ENCODE data around the gene LYZL4. TPM values are rescaled to one million over a fixed set of nuclear protein-coding genes. Genes with fewer than 3 reads are reported as not detected.

LYZL4 gene
- total and polyA plus RNA-seq, 2 of the 4 experiments (the other 2 are of a cell fraction) = not detected

GRCh38 chr3:42451116-42451515 is 40.7 kb upstream of the LYZL4 start:
- ChIA-PET POLR2A (ENCODE audit: unreplicated experiment) (no interaction called here), CTCF (no interaction called here)
- H3K9ac ChIP-seq (ENCODE audit: low read depth, low read length) = no peak overlapping the region
- no peaks in the 10 kb centered on the region for H4K20me1 ChIP-seq (ENCODE audit: insufficient read depth, low read length)
- no peak overlapping the region for H3K4ac ChIP-seq (ENCODE audit: low read depth, low read length)
- no peak overlapping the region for H2BK20ac ChIP-seq (ENCODE audit: low read depth, low read length)
- ATAC-seq (ENCODE audit: low read depth) (no peak), DNase-seq (no peak)
- no peaks in the 10 kb centered on the region for H3K9me1 ChIP-seq (ENCODE audit: insufficient read depth, low read length)
- no peak overlapping the region for H4K8ac ChIP-seq (ENCODE audit: low read depth in 2 of 2, low read length in 2 of 2)
- no peaks in the 10 kb centered on the region for H3K79me1 ChIP-seq (ENCODE audit: low read depth in 1 of 2, low read length in 2 of 2)
- H3K23ac ChIP-seq (ENCODE audit: low read depth, low read length) = no peak overlapping the region
- no peak overlapping the region for H2BK15ac ChIP-seq (ENCODE audit: low read depth, low read length)
- H2BK120ac ChIP-seq (ENCODE audit: low read depth, low read length) = no peak overlapping the region
- H3K27ac ChIP-seq (ENCODE audit: insufficient read depth, low read length) = no peak overlapping the region
- no peaks in the 10 kb centered on the region for H3K4me1 ChIP-seq (ENCODE audit: control insufficient read depth, insufficient read depth, low read length)
- H3K4me2 ChIP-seq (ENCODE audit: low read depth, low read length) = no peak overlapping the region
- no peak for TF ChIP-seq ELK1 (IDR thresholded peaks at IDR 0.05; ENCODE audit: borderline replicate concordance, low read depth, low read length)
- no peak for TF ChIP-seq CEBPB (IDR thresholded peaks at IDR 0.05; ENCODE audit: low read depth, low read length)
- no peak for TF ChIP-seq CTCF (conservative IDR thresholded peaks at IDR 0.05; ENCODE audit: low read depth, low read length)
- no peak for TF ChIP-seq SMC3 (IDR thresholded peaks at IDR 0.05; ENCODE audit: low read depth, low read length)
- TF ChIP-seq BHLHE40 (IDR thresholded peaks at IDR 0.05; ENCODE audit: low read depth, low read length) = no peak
- TF ChIP-seq MXI1 (IDR thresholded peaks at IDR 0.05; ENCODE audit: borderline replicate concordance, low read depth, low read length) = no peak
- no peak for TF ChIP-seq FOS (IDR thresholded peaks at IDR 0.05; ENCODE audit: low read depth, low read length)
- TF ChIP-seq RCOR1 (IDR thresholded peaks at IDR 0.05; ENCODE audit: insufficient replicate concordance, low read length) = no peak
- TF ChIP-seq MAZ (IDR thresholded peaks at IDR 0.05; ENCODE audit: borderline replicate concordance, low read depth, low read length) = no peak
- no peak for TF ChIP-seq USF2 (IDR thresholded peaks at IDR 0.05; ENCODE audit: low read depth, low read length)
- no peak for TF ChIP-seq CHD1 (IDR thresholded peaks at IDR 0.05; ENCODE audit: low read depth, low read length)
- 38% methylated on average over 1 of the region's 2 CpGs; no CpG with 5 or more reads in 1 of the 2 experiments for WGBS, 2 experiments (ENCODE audit: extremely low coverage in 2 of 2, insufficient read length in 1 of 2)
- H3K56ac ChIP-seq (ENCODE audit: extremely low read depth, insufficient read depth, low read length) = no peak overlapping the region
- H2AK9ac ChIP-seq (replicated peaks; ENCODE audit: low read depth, low read length, poor library complexity) = no peak overlapping the region
- in situ Hi-C loops (cut with MboI; ENCODE audit: low sequenced_read_pairs) (no loop called here), intact Hi-C loops (cut with micrococcal nuclease) (no loop called here), dilution Hi-C loops (cut with HindIII; ENCODE audit: low sequenced_read_pairs, unreplicated experiment) (no loop called here)
- H3K4me3 ChIP-seq (ENCODE audit: insufficient read depth, low read depth, low read length) = no peak overlapping the region
- no peak overlapping the region for H3K14ac ChIP-seq (replicated peaks; ENCODE audit: low read depth, low read length)
- no peak overlapping the region for H2BK5ac ChIP-seq (ENCODE audit: low read depth, low read length, poor library complexity, severe bottlenecking)
- H3K18ac ChIP-seq (ENCODE audit: low read depth, low read length) = no peak overlapping the region
- no peak overlapping the region for H2AFZ ChIP-seq (replicated peaks; ENCODE audit: low read length, poor library complexity)
- H3K27me3 ChIP-seq (ENCODE audit: control insufficient read depth, insufficient read depth, low read length) = no peaks in the 10 kb centered on the region; the same call in none of the 2 replicates
- H3K9me3 ChIP-seq (ENCODE audit: control insufficient read depth, insufficient read depth, low read length) = no peaks in the 10 kb centered on the region
- H4K91ac ChIP-seq (ENCODE audit: insufficient read depth, low read depth, low read length) = no peak overlapping the region
- no peaks in the 10 kb centered on the region for H3K36me3 ChIP-seq (ENCODE audit: control insufficient read depth, insufficient read depth, low read length)
- BruUV-seq (replicated peaks) = no TSS peak
- no peak overlapping the region for H4K5ac ChIP-seq (ENCODE audit: low read depth, low read length)
- no peak overlapping the region for H2AK5ac ChIP-seq (ENCODE audit: low read depth, low read length)

Data from IMR-90 (cell line).